ENCODE data around the gene TMEM9. TPM values are rescaled to one million over a fixed set of nuclear protein-coding genes. Genes with fewer than 3 reads are reported as not detected.

Gene TMEM9
- total RNA-seq (10 to 100 TPM; 64.0 to 74.3 TPM), polyA plus RNA-seq (ENCODE audit: insufficient read length in 6 of 6) (100 to 1,000 TPM; 131 to 148 (median 135) TPM)
- long read RNA-seq, donor 1, transcript TMEM9-204 (6 exons, 1,529 nt): major isoform, 75 of 127 reads
- long read RNA-seq, donor 1, transcript TMEM9-201 (5 exons, 1,959 nt): minor isoform, 29 of 127 reads
- long read RNA-seq, donor 1, partial matches to known transcripts: 0 of 127 reads
- long read RNA-seq, donor 1, other reads (novel, unspliced or antisense): 10 of 127 reads
- long read RNA-seq, donor 2, transcript TMEM9-201 (5 exons, 1,959 nt): minor isoform, 15 of 63 reads
- long read RNA-seq, donor 2, transcript TMEM9-204 (6 exons, 1,529 nt): major isoform, 33 of 63 reads
- long read RNA-seq, donor 2, transcript TMEM9-208 (2 exons, 2,892 nt): minor isoform, 6 of 63 reads
- long read RNA-seq, donor 2, partial matches to known transcripts: 0 of 63 reads
- long read RNA-seq, donor 2, other reads (novel, unspliced or antisense): 0 of 63 reads
- long read RNA-seq, donor 3, transcript TMEM9-204 (6 exons, 1,529 nt): major isoform, 41 of 70 reads
- long read RNA-seq, donor 3, transcript TMEM9-201 (5 exons, 1,959 nt): minor isoform, 14 of 70 reads
- long read RNA-seq, donor 3, partial matches to known transcripts: 0 of 70 reads
- long read RNA-seq, donor 3, other reads (novel, unspliced or antisense): 6 of 70 reads
- long read RNA-seq, donor 4, transcript TMEM9-204 (6 exons, 1,529 nt): major isoform, 72 of 98 reads
- long read RNA-seq, donor 4, partial matches to known transcripts: 1 of 98 reads
- long read RNA-seq, donor 4, other reads (novel, unspliced or antisense): 11 of 98 reads
- long read RNA-seq, donor 5, transcript TMEM9-206 (6 exons, 507 nt): minor isoform, 5 of 106 reads
- long read RNA-seq, donor 5, transcript TMEM9-204 (6 exons, 1,529 nt): major isoform, 67 of 106 reads
- long read RNA-seq, donor 5, transcript TMEM9-201 (5 exons, 1,959 nt): minor isoform, 25 of 106 reads
- long read RNA-seq, donor 5, partial matches to known transcripts: 0 of 106 reads
- long read RNA-seq, donor 5, other reads (novel, unspliced or antisense): 5 of 106 reads
- long read RNA-seq, donor 6, transcript TMEM9-201 (5 exons, 1,959 nt): minor isoform, 20 of 86 reads
- long read RNA-seq, donor 6, transcript TMEM9-204 (6 exons, 1,529 nt): major isoform, 49 of 86 reads
- long read RNA-seq, donor 6, partial matches to known transcripts: 0 of 86 reads
- long read RNA-seq, donor 6, other reads (novel, unspliced or antisense): 5 of 86 reads
- long read RNA-seq, donor 7, transcript TMEM9-204 (6 exons, 1,529 nt): major isoform, 49 of 78 reads
- long read RNA-seq, donor 7, transcript TMEM9-201 (5 exons, 1,959 nt): minor isoform, 16 of 78 reads
- long read RNA-seq, donor 7, partial matches to known transcripts: 0 of 78 reads
- long read RNA-seq, donor 7, other reads (novel, unspliced or antisense): 0 of 78 reads
- long read RNA-seq, donor 8, transcript TMEM9-201 (5 exons, 1,959 nt): minor isoform, 14 of 72 reads
- long read RNA-seq, donor 8, transcript TMEM9-204 (6 exons, 1,529 nt): major isoform, 46 of 72 reads
- long read RNA-seq, donor 8, partial matches to known transcripts: 0 of 72 reads
- long read RNA-seq, donor 8, other reads (novel, unspliced or antisense): 5 of 72 reads
- long read RNA-seq, donor 9, partial matches to known transcripts: 0 of 1 reads
- long read RNA-seq, donor 9, other reads (novel, unspliced or antisense): 0 of 1 reads
- long read RNA-seq, donor 10, transcript TMEM9-203 (6 exons, 1,564 nt): minor isoform, 7 of 102 reads
- long read RNA-seq, donor 10, transcript TMEM9-204 (6 exons, 1,529 nt): major isoform, 79 of 102 reads
- long read RNA-seq, donor 10, transcript TMEM9-202 (6 exons, 1,544 nt): minor isoform, 5 of 102 reads
- long read RNA-seq, donor 10, partial matches to known transcripts: 2 of 102 reads
- long read RNA-seq, donor 10, other reads (novel, unspliced or antisense): 7 of 102 reads
- long read RNA-seq, donor 11, transcript TMEM9-209 (6 exons, 938 nt): minor isoform, 5 of 76 reads
- long read RNA-seq, donor 11, transcript TMEM9-201 (5 exons, 1,959 nt): minor isoform, 20 of 76 reads
- long read RNA-seq, donor 11, transcript TMEM9-204 (6 exons, 1,529 nt): major isoform, 39 of 76 reads
- long read RNA-seq, donor 11, transcript TMEM9-206 (6 exons, 507 nt): minor isoform, 5 of 76 reads
- long read RNA-seq, donor 11, partial matches to known transcripts: 0 of 76 reads
- long read RNA-seq, donor 11, other reads (novel, unspliced or antisense): 0 of 76 reads
- long read RNA-seq, donor 12, transcript TMEM9-204 (6 exons, 1,529 nt): major isoform, 34 of 69 reads
- long read RNA-seq, donor 12, transcript TMEM9-201 (5 exons, 1,959 nt): minor isoform, 20 of 69 reads
- long read RNA-seq, donor 12, partial matches to known transcripts: 0 of 69 reads
- long read RNA-seq, donor 12, other reads (novel, unspliced or antisense): 5 of 69 reads

- H3K9me3 ChIP-seq: no peaks in the 10 kb centered on the region
- peaks cover 0 to 4% of the 10 kb centered on the region in 2 donors for H3K36me3 ChIP-seq
- peak; percentile 96 for ATAC-seq
- TF ChIP-seq, protein P1, sequence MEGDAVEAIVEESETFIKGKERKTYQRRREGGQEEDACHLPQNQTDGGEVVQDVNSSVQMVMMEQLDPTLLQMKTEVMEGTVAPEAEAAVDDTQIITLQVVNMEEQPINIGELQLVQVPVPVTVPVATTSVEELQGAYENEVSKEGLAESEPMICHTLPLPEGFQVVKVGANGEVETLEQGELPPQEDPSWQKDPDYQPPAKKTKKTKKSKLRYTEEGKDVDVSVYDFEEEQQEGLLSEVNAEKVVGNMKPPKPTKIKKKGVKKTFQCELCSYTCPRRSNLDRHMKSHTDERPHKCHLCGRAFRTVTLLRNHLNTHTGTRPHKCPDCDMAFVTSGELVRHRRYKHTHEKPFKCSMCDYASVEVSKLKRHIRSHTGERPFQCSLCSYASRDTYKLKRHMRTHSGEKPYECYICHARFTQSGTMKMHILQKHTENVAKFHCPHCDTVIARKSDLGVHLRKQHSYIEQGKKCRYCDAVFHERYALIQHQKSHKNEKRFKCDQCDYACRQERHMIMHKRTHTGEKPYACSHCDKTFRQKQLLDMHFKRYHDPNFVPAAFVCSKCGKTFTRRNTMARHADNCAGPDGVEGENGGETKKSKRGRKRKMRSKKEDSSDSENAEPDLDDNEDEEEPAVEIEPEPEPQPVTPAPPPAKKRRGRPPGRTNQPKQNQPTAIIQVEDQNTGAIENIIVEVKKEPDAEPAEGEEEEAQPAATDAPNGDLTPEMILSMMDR (IDR thresholded peaks at IDR 0.05): no peak
- H3K27ac ChIP-seq: peak within 1 kb of the TSS; percentile 31 to 71
- H3K4me3 ChIP-seq: peak within 1 kb of the TSS; percentile 69 to 86
- H3K27me3 ChIP-seq: no peaks in the 10 kb centered on the region
- peaks cover 6 to 21% of the 10 kb centered on the region in 2 donors for H3K4me1 ChIP-seq
- intact Hi-C loops (cut with DNase I): no loop called here
- peak; percentile 96 to 99 (median 98) for DNase-seq
Measured at GRCh38 chr1:201154389-201155165, at the start of gene TMEM9. Gene TMEM9, minus strand, starts transcription at chr1:201154474. Its CDS starts 551 bp downstream, at chr1:201153923.

- H3K4me1 ChIP-seq: no peaks in the 10 kb centered on the region
- no peak for ATAC-seq
- H3K27ac ChIP-seq: no peak overlapping the region
- TF ChIP-seq, protein P1 (IDR thresholded peaks at IDR 0.05): no peak
- DNase-seq: no peak
- H3K4me3 ChIP-seq: no peak overlapping the region
- no peaks in the 10 kb centered on the region for H3K27me3 ChIP-seq
- intact Hi-C loops (cut with DNase I): no loop called here
- H3K9me3 ChIP-seq: no peaks in the 10 kb centered on the region
- H3K36me3 ChIP-seq: no peaks in the 10 kb centered on the region
Measured at GRCh38 chr1:201198598-201198997, 44.3 kb upstream of the TMEM9 start.

- Histone ChIP-seq H3K27me3 (peaks cover 0 to 17% of the 10 kb centered on the region in 2 donors), H3K4me1 (no peaks in the 10 kb centered on the region), H3K36me3 (no peaks in the 10 kb centered on the region), H3K9me3 (no peaks in the 10 kb centered on the region), H3K4me3 (no peak overlapping the region), H3K27ac (no peak overlapping the region)
- ATAC-seq (no peak), DNase-seq (no peak)
- intact Hi-C loops (cut with DNase I): no loop called here
- TF ChIP-seq, protein P1 (IDR thresholded peaks at IDR 0.05): no peak
Measured at GRCh38 chr1:201194046-201194445, 39.8 kb upstream of the TMEM9 start.

All from left lung (tissue), 14 donors.